Stimulated activated naive CD4-positive, alpha-beta T cell treated with Interleukin-2 at 50 U/mL for 16 hours (primary cell): Measurements from ENCODE around the gene PDE4A.
"Not testable (repeated sequence)": the region's sequence is repeated elsewhere in the genome, so short reads cannot be mapped to it uniquely, and the experiment has no call there.

ENCODE experiments used
- DNase-seq: peaks from one replicate; lab custom pipeline; 2025; lab: John Stamatoyannopoulos, UW

The PDE4A gene

GRCh38 chr19:10462042-10462441 is 41.7 kb downstream of the PDE4A start:
- not testable (repeated sequence) for DNase-seq

GRCh38 chr19:10462557-10462956 is 42.2 kb downstream of the PDE4A start:
- no peak for DNase-seq

GRCh38 chr19:10464456-10464855 is 44.1 kb downstream of the PDE4A start:
- DNase-seq: no peak

GRCh38 chr19:10467104-10467706 is 46.9 kb downstream of the PDE4A start:
- no peak for DNase-seq

GRCh38 chr19:10468133-10468532 is 47.8 kb downstream of the PDE4A start:
- no peak for DNase-seq

GRCh38 chr19:10471909-10472308 is 51.6 kb downstream of the PDE4A start:
- no peak for DNase-seq

GRCh38 chr19:10473192-10473591 is 52.9 kb downstream of the PDE4A start:
- DNase-seq: no peak

GRCh38 chr19:10474962-10475451 is 54.7 kb downstream of the PDE4A start:
- no peak for DNase-seq

GRCh38 chr19:10478476-10478875 is 58.1 kb downstream of the PDE4A start:
- DNase-seq: no peak

- DNase-seq: peak; percentile 89
Measured at GRCh38 chr19:10478903-10479384, 58.6 kb downstream of the PDE4A start.

GRCh38 chr19:10486551-10486950 is 66.2 kb downstream of the PDE4A start:
- no peak for DNase-seq

- DNase-seq: no peak
Measured at GRCh38 chr19:10491472-10492047, 71.2 kb downstream of the PDE4A start.

- DNase-seq: no peak
Measured at GRCh38 chr19:10497371-10497770, 77.0 kb downstream of the PDE4A start.

GRCh38 chr19:10499550-10500246 is 79.4 kb downstream of the PDE4A start:
- DNase-seq: no peak

GRCh38 chr19:10500247-10500592 is 79.9 kb downstream of the PDE4A start:
- no peak for DNase-seq

- peak; percentile 37 for DNase-seq
Measured at GRCh38 chr19:10501971-10502523, 81.7 kb downstream of the PDE4A start.

- DNase-seq: peak; percentile 89
Measured at GRCh38 chr19:10502524-10503001, 82.2 kb downstream of the PDE4A start.

- DNase-seq: peak; percentile 37
Measured at GRCh38 chr19:10503002-10503789, 82.9 kb downstream of the PDE4A start, which contains the start of gene KEAP1. KEAP1 (minus strand) TSS chr19:10503356; CDS start chr19:10500033, 3,323 bp downstream.

- DNase-seq: peak; percentile 73
Measured at GRCh38 chr19:10505583-10506229, 85.4 kb downstream of the PDE4A start.

- DNase-seq: no peak
Measured at GRCh38 chr19:10508036-10508435, 87.7 kb downstream of the PDE4A start.

- peak; percentile 18 for DNase-seq
Measured at GRCh38 chr19:10508707-10509106, 88.4 kb downstream of the PDE4A start.
